Right renal cortex interstitium (tissue), 3 donors: ENCODE measurements around the gene PSPN. TPM values are rescaled to one million over a fixed set of nuclear protein-coding genes. Genes with fewer than 3 reads are reported as not detected.
"Not testable (repeated sequence)": the region's sequence is repeated elsewhere in the genome, so short reads cannot be mapped to it uniquely, and the experiment has no call there.

Source experiments
- DNase-seq, 3 donors: peaks; one replicate each; pipeline ENCODE4 v3.0.0-alpha.2; 2013; ENCODE audit warnings: low read depth in 3 of 3, low spot score in 2 of 3
- polyA plus RNA-seq, 3 donors: library from polyadenylated mRNA; unstranded; fragments of 120-200 nt; gene quantifications; one replicate each; pipeline ENCODE4 v1.2.1, GENCODE V29; 2013; ENCODE audit not compliant: insufficient read length in 3 of 3

The PSPN gene
- polyA plus RNA-seq, 3 donors: 2.0 to 2.6 (median 2.1) TPM

DNA sequence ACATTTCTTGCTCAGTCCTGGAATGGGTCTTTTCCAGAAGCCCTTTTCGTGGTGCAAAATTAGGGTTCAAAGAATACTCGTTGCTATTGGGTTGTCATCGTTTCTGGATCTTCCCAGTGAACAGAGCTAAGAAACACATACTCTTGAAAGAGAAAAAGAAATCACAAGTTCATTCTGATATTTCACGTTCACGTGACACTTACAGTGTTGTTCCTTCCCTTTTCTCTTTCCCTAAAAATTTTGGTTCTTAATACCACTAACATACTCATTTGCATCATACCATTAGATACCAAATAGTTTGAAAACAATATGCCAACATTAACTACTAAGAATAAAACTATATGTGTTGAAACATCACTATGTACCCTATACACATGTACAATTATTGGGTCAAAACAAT lies 30.7 kb upstream of the PSPN start:
- no peak for DNase-seq

DNA sequence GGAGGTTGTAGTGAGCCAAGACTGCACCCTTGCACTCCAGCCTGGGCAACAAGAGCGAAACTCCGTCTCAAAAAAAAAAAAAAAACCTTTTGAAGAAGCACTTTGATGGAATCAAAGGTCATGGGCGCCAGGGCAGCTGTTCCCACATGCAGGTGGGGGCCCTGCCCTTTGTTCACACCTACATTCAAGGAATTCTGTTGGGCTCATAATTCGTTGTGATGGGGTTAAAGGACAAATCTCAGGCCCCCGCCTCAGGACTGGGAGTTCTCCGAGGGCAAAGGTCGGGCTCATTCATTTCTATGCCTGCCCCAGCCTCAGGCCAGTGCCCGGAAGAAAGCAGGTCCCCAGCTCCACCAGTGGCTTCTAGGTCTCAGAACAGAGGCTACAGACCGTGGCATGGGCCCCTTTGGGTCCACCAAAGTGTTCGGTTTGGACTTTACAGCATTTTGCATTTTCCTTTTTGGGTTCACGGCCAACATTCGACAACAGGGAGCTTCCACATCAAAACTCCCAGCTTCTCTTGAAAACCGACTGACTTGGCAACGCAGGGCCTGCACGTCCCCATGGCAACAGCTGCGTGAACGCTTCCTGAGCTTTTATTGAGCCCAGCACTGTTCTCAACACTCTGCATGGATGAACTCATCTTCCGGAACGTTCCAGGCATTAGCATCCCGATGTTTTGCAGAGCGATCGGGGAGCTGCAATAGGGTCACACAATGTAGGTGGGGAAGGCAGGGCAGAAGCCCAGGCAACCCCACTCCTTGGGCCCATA lies 27.3 kb upstream of the PSPN start:
- DNase-seq: no peak

GRCh38 chr19:6402058-6402457 lies 26.3 kb upstream of the PSPN start:
- no peak for DNase-seq

DNA sequence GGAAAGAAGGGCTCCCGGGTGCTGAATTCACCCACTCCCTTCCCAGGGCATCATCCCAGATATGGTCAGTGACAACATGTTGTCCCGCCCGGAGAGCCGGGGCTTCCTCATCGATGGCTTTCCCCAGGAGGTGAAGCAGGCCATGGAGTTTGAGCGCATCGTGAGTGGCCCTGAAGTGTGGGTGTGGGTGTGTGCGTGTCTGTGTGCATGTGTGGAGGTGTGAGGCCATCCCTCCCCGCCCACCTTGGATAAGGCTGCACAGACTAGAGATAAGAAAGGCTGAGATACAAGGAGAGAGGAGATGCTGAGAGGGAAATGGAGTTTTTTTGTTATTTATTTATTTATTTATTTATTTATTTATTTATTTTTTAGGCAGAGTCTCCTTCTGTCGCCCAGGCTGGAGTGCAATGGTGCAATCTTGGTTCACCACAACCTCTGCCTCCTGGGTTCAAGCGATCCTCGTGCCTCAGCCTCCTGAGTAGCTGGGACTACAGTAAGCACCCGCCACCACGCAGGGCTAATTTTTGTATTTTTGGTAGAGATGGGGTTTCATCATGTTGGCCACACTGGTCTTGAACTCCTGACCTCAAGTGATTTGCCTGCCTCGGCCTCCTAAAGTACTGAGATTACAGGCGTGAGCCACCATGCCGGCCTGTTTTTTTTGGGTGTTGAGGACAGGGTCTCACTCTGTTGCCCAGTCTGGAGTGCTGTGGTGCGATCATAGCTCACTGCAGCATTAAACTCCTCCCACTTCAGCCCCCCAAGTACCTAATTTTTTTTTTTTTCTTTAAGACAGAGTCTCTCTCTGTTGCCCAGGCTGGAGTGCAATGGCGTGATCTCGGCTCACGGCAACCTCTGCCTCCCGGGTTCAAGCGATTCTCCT lies 24.6 kb upstream of the PSPN start:
- not testable (repeated sequence) for DNase-seq

DNA sequence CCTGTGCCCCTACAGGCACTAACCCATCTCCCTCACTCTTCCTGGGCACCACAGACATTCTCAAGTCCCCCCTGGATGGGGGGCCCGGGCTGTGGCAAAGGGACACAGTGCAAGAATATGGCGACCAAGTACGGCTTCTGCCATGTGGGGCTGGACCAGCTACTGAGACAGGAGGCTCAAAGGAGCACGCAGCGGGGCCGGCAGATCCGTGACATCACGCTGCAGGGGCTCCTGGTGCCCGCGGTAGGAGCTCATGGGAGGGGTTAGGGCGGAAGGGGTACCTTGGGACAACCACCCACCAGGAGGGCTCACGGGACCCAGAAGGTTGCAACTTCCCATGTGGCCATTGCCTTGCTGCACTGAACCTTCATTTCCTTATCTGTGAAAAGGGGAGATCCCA lies 20.6 kb upstream of the PSPN start:
- no peak for DNase-seq

DNA sequence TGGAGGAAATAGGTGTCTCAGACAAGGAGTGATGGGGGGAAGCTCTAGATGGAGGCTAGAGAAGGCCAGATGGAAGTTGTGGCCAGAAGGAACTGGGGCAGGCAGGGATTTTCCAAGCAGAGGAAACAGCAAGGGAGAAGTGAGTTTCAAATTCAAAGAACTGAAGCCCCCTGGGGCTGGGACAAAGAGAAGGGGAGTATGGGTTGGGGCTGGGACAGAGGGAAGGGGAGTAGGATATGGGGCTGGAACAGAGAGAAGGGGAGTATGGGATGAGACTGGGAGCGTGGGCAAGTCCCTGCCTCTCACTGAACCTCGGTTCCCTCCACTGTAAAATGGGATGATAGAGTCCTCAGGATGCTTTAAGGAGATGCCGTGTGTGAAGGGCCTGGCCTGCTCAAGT lies 19.1 kb upstream of the PSPN start:
- no peak for DNase-seq

- no peak for DNase-seq
Observed at GRCh38 chr19:6393983-6394412, 18.3 kb upstream of the PSPN start.

DNA sequence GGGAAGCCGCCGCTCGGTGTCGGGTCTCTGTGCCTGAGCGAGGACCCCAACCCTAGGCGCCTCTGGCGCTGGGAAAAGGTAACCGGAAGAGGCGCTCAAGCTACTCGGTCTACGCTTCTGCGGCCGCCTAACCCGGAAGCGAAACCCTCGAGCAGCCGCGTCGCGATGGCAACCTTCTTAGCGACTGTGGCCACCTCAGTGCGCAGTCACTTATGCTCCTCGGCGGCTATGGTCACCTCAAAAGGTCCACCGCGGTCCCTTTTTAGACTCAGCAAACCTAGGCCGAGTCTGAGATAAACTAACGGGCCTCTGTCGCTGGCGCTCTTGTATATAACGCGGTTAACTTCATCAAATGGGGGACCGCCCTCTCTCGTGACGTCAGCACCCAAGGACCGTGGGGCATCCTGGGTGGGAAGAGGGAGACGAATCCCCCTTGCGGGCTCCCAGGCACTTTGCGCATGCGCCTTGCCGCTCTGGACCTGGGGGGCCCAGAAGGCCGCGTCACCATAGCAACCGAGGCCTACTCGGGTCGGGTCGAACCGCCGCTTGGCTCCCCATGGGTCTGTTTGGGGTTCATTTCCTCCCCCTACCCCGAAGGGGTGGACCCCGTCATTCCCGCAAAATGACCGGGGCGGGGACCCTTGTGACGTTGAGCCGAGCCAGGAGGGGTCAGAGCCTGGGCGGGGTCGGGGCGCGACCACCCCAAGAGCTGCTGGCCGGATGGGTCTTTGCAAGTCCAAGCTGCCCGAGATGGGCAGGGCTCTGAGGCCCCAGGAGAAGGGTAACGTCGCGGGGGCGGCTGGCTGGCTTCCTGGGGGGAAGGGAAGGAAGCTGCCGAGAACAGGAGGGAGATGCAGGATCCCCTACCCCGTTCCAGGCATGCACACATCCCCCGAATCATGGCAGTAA lies 17.6 kb upstream of the PSPN start, which contains the start of gene GTF2F1:
Gene GTF2F1, minus strand, starts transcription at position 91 of the 909 bp plus-strand sequence. CDS start 169 bp downstream, outside the sequence.
- DNase-seq: peak; percentile 95 to 96 (median 96)

GRCh38 chr19:6392221-6393073 lies 16.7 kb upstream of the PSPN start:
- DNase-seq: no peak

DNA sequence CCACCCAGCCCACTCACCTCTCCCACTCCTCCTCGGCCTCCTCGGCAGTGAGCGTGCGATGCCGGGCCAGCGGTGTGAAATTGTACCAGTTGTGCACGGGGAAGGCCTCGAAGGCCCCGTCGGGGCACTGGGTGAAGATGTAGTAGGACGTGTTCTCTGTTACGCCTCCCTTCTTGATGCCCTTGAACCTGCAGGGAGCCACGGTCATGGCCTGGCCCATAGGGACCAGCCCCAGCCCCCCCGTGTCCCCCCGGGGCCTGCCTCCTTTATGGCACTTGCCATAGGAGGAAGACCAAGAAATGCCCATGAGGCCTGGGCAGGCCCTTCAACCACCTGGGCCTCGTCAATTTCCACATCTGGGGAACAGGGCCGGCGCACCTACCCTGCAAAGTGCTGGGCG lies 11.6 kb upstream of the PSPN start:
- DNase-seq: no peak

DNA sequence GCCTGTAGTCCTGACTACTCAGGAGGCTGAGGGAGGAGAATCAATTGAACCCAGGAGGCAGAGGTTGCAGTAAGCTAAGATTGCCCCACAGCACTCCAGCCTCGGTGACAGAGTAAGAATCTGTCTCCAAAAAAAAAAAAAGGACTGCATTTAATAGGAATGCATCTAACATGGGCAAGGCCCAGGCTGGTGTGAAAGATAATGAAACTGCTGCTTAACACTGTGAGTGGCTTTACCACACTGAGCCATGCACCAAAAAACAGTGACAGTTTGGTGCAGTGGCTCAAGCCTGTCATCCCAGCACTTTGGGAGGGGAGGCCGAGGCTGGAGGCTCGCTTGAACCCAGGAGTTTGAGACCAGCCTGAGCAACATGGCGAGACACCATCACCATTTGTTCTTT lies 8.6 kb upstream of the PSPN start:
- DNase-seq: no peak

- DNase-seq: no peak
Observed at GRCh38 chr19:6383188-6383587, 7.5 kb upstream of the PSPN start.

DNA sequence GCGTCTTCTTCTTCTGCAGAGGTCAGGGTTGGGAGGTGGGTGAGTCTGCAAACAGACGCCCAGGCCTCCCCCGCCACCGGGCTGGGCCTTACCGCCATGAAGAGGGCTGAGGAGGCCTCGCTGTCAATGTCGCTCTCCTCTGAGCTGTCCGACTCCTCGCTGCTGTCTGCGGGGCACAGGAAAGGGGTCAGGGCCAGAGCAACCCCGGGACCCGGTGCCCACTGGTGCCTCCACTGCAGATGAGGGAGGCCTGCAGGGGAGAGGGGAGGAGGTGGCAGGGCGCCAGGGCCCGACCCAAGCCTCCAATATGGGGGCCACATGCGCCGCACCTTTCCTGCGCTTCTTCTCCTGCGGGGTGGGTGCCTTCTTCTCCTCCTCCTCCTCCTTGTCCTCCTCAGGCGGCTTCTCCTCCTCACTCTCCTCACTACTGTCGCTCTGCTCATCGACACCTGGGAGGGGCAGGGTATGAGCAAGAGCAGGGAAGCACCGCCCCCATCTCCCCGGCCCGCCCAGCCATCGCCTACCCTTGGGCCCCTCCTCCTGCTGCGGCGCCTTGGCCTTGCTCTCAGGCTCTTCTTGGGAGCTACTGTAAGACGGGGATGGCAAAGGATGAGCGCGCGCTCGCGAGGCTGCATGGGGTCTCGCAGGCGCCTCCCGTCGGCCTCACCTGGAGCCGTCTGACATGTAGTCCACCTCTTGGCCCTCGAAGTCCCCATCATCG lies 5.5 kb upstream of the PSPN start:
- no peak for DNase-seq

DNA sequence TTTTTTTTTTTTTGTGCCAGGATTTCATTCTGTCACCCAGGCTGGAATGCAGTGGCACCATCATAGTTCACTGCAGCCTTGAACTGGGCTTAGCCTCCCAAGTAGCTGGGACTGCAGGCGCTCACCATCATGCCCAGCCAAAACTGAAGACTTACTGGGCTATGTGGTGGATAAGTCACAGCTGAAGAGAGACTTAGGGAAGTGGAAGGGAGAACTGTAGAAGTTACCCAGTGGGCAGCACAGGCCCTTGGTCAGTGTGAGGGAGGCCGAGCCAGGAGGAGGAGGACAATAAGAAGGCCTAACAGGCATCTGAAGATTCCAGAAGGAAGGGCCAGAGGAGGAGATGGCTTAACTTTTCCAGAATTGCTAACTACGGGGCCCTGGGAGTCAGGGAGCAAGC lies 4.0 kb upstream of the PSPN start:
- DNase-seq: no peak

DNA sequence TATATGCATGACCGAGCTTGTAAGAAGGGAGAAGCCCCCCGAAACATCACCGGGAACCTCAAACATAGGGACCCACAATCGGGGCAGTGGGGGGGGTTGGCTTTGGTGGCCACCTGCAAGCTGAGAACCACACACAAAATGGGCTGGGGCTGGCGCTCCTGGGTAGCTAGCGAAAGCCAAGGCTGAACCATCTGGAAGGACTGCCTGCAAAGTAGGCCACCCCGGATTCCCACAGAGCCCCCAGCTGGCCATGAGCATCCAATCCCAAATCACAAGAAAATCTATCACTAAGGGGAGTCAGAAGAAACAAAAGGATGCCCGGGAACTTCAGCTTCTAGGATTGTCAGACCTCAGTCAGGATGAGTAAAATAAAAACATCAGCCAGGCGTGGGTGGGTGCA lies 2.8 kb upstream of the PSPN start:
- DNase-seq: no peak

DNA sequence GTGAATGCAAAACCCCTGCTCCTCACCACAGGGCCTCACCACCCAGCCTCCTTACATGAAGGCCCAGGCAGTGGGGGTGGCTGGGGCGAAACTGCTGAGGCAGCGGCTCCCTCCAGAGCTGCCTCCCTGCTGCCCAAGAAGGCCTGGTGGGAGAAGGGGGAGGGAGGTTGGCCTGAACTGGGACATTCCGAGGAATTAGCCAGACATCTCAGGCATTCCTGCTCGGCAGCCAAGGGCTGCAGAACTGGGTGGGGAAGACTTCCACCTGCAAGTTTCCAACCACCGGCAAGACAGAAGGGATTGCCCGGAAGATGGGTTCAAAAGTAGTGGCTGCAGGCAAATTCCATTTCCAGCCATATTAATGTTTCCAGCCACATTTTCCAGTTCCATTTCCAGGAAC lies 2.3 kb upstream of the PSPN start:
- DNase-seq: no peak

- DNase-seq: no peak
Observed at GRCh38 chr19:6376512-6377190, 918 bp upstream of the PSPN start.

GRCh38 chr19:6374711-6375410 lies 872 bp downstream of the PSPN start:
- DNase-seq: no peak
